Measurements from ENCODE around the gene POT1.

GRCh38 chr7:124779620-124780019, 150.0 kb downstream of the POT1 start:
- TF ChIP-seq CTCF (IDR thresholded peaks at IDR 0.05) (no peak), USF2 (CRISPR knock-in tag; IDR thresholded peaks at IDR 0.05) (no peak), NFYB (CRISPR knock-in tag; conservative IDR thresholded peaks at IDR 0.05; ENCODE audit: low read depth) (no peak), JUN (CRISPR knock-in tag; IDR thresholded peaks at IDR 0.05) (no peak), TEAD1 (CRISPR knock-in tag; IDR thresholded peaks at IDR 0.05) (no peak), FOXP1 (CRISPR knock-in tag; IDR thresholded peaks at IDR 0.05; ENCODE audit: borderline replicate concordance) (no peak), AFF4 (CRISPR knock-in tag; IDR thresholded peaks at IDR 0.05; ENCODE audit: borderline replicate concordance) (no peak), SP1 (CRISPR knock-in tag; conservative IDR thresholded peaks at IDR 0.05) (no peak), JAZF1 (CRISPR knock-in tag; IDR thresholded peaks at IDR 0.05) (no peak), NFE2L1 (CRISPR knock-in tag; IDR thresholded peaks at IDR 0.05) (no peak), ZBTB43 (CRISPR knock-in tag; IDR thresholded peaks at IDR 0.05) (no peak), FOXK1 (CRISPR knock-in tag; IDR thresholded peaks at IDR 0.05) (no peak), ARID4B (CRISPR knock-in tag; IDR thresholded peaks at IDR 0.05; ENCODE audit: borderline replicate concordance) (no peak), PRDM15 (CRISPR knock-in tag; IDR thresholded peaks at IDR 0.05) (no peak)

All from WTC11 (cell line).